Osteoblast (primary cell): Measurements from ENCODE around the gene SLC39A10. TPM values are rescaled to one million over a fixed set of nuclear protein-coding genes. Genes with fewer than 3 reads are reported as not detected.
"Not testable (repeated sequence)": the region's sequence is repeated elsewhere in the genome, so short reads cannot be mapped to it uniquely, and the experiment has no call there.

Source experiments
- DNase-seq: peaks from one replicate; pipeline ENCODE4 v3.0.0; 2011; ENCODE audit warnings: low spot score, mixed read lengths; ENCODE audit not compliant: insufficient read length; ENCODE audit errors: missing footprints
- H2AFZ ChIP-seq: 2 replicates; pipeline ENCODE4 v1.6.0; 2011; ENCODE audit warnings: mild to moderate bottlenecking, low read length
- H3K27ac ChIP-seq: 2 replicates; pipeline ENCODE4 v1.5.1; 2011; ENCODE audit warnings: mild to moderate bottlenecking, low read depth, low read length, moderate library complexity
- H3K27me3 ChIP-seq: 2 replicates; pipeline ENCODE4 v1.6.0; 2012; ENCODE audit warnings: mild to moderate bottlenecking, control low read depth, inconsistent platforms, low read length, moderate library complexity; ENCODE audit not compliant: insufficient read depth
- H3K36me3 ChIP-seq: 2 replicates; pipeline ENCODE4 v1.5.1; 2011; ENCODE audit warnings: mild to moderate bottlenecking, low read length, control low read depth, moderate library complexity; ENCODE audit not compliant: insufficient read depth
- H3K4me1 ChIP-seq: 2 replicates; pipeline ENCODE4 v1.5.1; 2011; ENCODE audit warnings: mild to moderate bottlenecking, low read length, control low read depth, moderate library complexity; ENCODE audit not compliant: insufficient read depth
- H3K4me2 ChIP-seq: 2 replicates; pipeline ENCODE4 v1.6.0; 2011; ENCODE audit warnings: mild to moderate bottlenecking, low read length; ENCODE audit not compliant: insufficient read depth
- H3K4me3 ChIP-seq: fragments of 200-600 bp; sonication (generic); 3 replicates; pipeline ENCODE4 v1.5.1; 2012; ENCODE audit warnings: mild to moderate bottlenecking, low read length, inconsistent platforms; ENCODE audit not compliant: insufficient read depth
- H3K79me2 ChIP-seq: 2 replicates; pipeline ENCODE4 v1.6.0; 2012; ENCODE audit warnings: mild to moderate bottlenecking, low read length, control low read depth, inconsistent platforms; ENCODE audit not compliant: insufficient read depth
- H3K9me3 ChIP-seq: 2 replicates; pipeline ENCODE4 v1.5.1; 2011; ENCODE audit warnings: low read depth, low read length, control low read depth
- H4K20me1 ChIP-seq: 2 replicates; pipeline ENCODE4 v1.6.0; 2012; ENCODE audit warnings: mild to moderate bottlenecking, low read length, control low read depth; ENCODE audit not compliant: insufficient read depth
- total RNA-seq: library from RNA; depleted of rRNA; stranded (reverse); fragments of >200 nt; gene quantifications from 2 replicates; pipeline ENCODE4 v1.2.3, GENCODE V29; 2012
- TF ChIP-seq, protein P1 (sequence below): IDR thresholded peaks from 2 replicates; pipeline ENCODE4 v1.5.1; 2011; ENCODE audit warnings: mild to moderate bottlenecking, low read depth, low read length, moderate library complexity; ENCODE audit errors: extremely low read depth

SLC39A10 gene
- total RNA-seq, 1 donor, result 31.8 TPM

DNA sequence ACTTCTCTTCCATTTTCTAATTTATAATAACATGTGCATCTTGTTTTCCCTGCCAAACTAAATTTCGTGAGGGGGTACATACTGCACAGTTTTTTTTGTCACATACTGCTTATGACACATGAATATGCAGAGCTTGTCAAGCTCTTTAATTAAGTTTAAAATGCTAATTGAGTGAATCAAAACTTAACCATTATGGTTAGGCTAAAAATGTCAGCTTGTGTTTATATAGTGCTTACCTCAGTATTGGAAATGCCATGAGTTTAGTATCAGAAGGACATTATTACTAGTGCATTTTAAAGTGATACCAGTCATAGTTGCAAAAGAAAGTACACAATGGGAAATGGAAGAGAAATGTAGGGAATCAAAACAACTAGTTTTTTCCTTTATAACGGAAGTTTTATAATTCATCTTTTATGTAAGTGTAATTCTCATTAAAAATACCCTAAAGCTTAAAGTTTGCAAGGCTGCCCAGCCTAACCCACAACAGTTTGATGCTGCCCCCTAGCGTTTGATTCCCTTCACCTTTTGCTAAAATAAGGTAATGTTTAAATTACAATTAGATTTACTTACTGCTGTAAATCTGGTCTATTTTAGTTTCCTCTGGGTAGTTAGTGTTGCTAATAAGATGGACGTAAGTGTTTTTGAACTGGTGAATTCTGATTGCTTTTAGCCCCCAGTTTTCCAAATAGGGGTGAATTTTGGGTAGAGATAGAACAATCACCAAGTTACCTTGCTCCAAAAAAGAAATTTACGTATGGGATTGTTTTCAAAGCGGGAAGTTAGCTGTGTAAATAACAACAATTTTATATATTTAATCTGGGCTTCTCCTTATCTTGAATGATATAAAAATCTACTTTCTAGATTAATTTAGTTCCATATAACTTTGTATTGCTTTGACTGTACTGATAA, 3.2 kb downstream of the SLC39A10 start:
- peak overlapping the region; percentile 88 for H3K4me3 ChIP-seq
- H4K20me1 ChIP-seq, result peaks cover 13% of the 10 kb centered on the region
- H3K9me3 ChIP-seq, result no peaks in the 10 kb centered on the region
- H3K27ac ChIP-seq, result peak overlapping the region; percentile 86
- no peaks in the 10 kb centered on the region for H3K36me3 ChIP-seq
- TF ChIP-seq, protein P1, sequence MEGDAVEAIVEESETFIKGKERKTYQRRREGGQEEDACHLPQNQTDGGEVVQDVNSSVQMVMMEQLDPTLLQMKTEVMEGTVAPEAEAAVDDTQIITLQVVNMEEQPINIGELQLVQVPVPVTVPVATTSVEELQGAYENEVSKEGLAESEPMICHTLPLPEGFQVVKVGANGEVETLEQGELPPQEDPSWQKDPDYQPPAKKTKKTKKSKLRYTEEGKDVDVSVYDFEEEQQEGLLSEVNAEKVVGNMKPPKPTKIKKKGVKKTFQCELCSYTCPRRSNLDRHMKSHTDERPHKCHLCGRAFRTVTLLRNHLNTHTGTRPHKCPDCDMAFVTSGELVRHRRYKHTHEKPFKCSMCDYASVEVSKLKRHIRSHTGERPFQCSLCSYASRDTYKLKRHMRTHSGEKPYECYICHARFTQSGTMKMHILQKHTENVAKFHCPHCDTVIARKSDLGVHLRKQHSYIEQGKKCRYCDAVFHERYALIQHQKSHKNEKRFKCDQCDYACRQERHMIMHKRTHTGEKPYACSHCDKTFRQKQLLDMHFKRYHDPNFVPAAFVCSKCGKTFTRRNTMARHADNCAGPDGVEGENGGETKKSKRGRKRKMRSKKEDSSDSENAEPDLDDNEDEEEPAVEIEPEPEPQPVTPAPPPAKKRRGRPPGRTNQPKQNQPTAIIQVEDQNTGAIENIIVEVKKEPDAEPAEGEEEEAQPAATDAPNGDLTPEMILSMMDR, result peak; percentile 84
- H2AFZ ChIP-seq, result no peak overlapping the region
- peak overlapping the region; percentile 73 for H3K4me2 ChIP-seq
- peaks cover 53% of the 10 kb centered on the region for H3K79me2 ChIP-seq
- H3K27me3 ChIP-seq, result no peaks in the 10 kb centered on the region
- H3K4me1 ChIP-seq, result peaks cover 17% of the 10 kb centered on the region
- DNase-seq, result peak; percentile 88

DNA sequence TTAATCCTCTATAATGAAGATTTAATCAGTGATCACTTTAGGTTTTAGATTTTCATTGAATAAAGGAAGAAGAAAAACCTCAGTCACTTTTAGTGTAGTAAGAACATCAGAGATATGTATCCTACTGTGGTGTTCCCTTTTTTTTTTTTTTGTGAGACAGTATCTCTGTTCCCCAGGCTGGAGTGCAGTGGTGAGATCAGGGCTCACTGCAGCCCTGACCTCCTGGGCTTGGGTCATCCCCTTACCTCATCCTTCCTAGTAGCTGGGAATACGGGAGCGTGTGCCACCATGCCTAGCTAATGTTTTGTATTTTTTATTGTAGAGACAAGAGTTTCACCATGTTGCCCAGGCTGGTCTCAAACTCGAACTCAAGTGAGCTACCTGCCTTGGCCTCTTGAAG, 5.1 kb downstream of the SLC39A10 start:
- Histone ChIP-seq H3K9me3 (no peaks in the 10 kb centered on the region), H3K4me1 (peaks cover 17% of the 10 kb centered on the region), H3K36me3 (no peaks in the 10 kb centered on the region), H3K4me2 (no peak overlapping the region), H3K79me2 (peaks cover 67% of the 10 kb centered on the region), H2AFZ (no peak overlapping the region), H3K27me3 (no peaks in the 10 kb centered on the region), H3K27ac (peak overlapping the region; percentile 13), H4K20me1 (peaks cover 13% of the 10 kb centered on the region), H3K4me3 (no peak overlapping the region)
- no peak for DNase-seq
- TF ChIP-seq, protein P1, result no peak

GRCh38 chr2:195663007-195663406, 6.0 kb downstream of the SLC39A10 start:
- H3K79me2 ChIP-seq, result peaks cover 60% of the 10 kb centered on the region

GRCh38 chr2:195664528-195664927, 7.5 kb downstream of the SLC39A10 start:
- Histone ChIP-seq H2AFZ (no peak overlapping the region), H3K9me3 (no peaks in the 10 kb centered on the region), H4K20me1 (peaks cover 7% of the 10 kb centered on the region), H3K4me3 (no peak overlapping the region), H3K27ac (no peak overlapping the region), H3K79me2 (peaks cover 49% of the 10 kb centered on the region), H3K36me3 (no peaks in the 10 kb centered on the region), H3K4me2 (no peak overlapping the region), H3K4me1 (peaks cover 8% of the 10 kb centered on the region), H3K27me3 (no peaks in the 10 kb centered on the region)
- TF ChIP-seq, protein P1, result peak; percentile 41
- no peak for DNase-seq

More at GRCh38 chr2:195663007-195663406, 6.0 kb downstream of the SLC39A10 start:
- Histone ChIP-seq H3K4me3 (no peak overlapping the region), H3K4me1 (peaks cover 17% of the 10 kb centered on the region), H2AFZ (no peak overlapping the region), H3K27me3 (no peaks in the 10 kb centered on the region), H3K27ac (no peak overlapping the region), H3K4me2 (no peak overlapping the region), H3K36me3 (no peaks in the 10 kb centered on the region), H4K20me1 (peaks cover 13% of the 10 kb centered on the region), H3K9me3 (no peaks in the 10 kb centered on the region)
- no peak for DNase-seq
- TF ChIP-seq, protein P1, result no peak

GRCh38 chr2:195665153-195665552, 8.1 kb downstream of the SLC39A10 start:
- not testable (repeated sequence) for H3K4me3 ChIP-seq, H3K4me2 ChIP-seq, H3K27me3 ChIP-seq, H4K20me1 ChIP-seq, H3K27ac ChIP-seq, H3K4me1 ChIP-seq, H2AFZ ChIP-seq, H3K9me3 ChIP-seq, DNase-seq, H3K36me3 ChIP-seq
- peaks cover 43% of the 10 kb centered on the region for H3K79me2 ChIP-seq
